Measurements from ENCODE around the gene PLAU.
"Not testable (repeated sequence)": the region's sequence is repeated elsewhere in the genome, so short reads cannot be mapped to it uniquely, and the experiment has no call there.

Gene PLAU

DNA sequence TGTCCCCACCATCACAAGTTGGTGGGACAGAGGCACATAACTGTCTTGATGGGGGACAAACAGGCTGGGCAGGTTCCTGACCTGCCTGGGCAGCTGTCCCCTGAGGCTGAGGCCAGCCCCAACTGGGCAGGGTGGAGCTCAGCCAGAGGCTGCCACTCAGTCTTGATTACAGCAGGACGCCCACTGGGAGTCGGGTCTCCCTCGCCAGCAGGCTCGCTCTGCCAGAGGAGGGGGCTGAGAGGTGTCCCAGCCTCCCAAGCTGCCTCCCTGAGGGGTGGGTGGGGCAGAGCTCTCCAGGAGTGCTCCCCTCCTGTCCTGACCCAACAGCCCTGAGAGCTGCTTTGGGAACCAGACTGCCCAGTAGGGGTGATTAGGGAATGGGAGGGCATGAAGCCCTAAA lies 34.8 kb upstream of the PLAU start:
- DNase-seq (ENCODE audit: low read depth, low spot score) = no peak
- no peak overlapping the region for H3K27ac ChIP-seq

- H3K27ac ChIP-seq = no peak overlapping the region
These were observed 34.4 kb upstream of the PLAU start for GRCh38 chr10:73876566-73876965.

GRCh38 chr10:73876971-73877370 lies 34.0 kb upstream of the PLAU start:
- no peak overlapping the region for H3K27ac ChIP-seq
- DNase-seq (ENCODE audit: low read depth, low spot score) = no peak

More at GRCh38 chr10:73876566-73876965, 34.4 kb upstream of the PLAU start:
- no peak for DNase-seq (ENCODE audit: low read depth, low spot score)

DNA sequence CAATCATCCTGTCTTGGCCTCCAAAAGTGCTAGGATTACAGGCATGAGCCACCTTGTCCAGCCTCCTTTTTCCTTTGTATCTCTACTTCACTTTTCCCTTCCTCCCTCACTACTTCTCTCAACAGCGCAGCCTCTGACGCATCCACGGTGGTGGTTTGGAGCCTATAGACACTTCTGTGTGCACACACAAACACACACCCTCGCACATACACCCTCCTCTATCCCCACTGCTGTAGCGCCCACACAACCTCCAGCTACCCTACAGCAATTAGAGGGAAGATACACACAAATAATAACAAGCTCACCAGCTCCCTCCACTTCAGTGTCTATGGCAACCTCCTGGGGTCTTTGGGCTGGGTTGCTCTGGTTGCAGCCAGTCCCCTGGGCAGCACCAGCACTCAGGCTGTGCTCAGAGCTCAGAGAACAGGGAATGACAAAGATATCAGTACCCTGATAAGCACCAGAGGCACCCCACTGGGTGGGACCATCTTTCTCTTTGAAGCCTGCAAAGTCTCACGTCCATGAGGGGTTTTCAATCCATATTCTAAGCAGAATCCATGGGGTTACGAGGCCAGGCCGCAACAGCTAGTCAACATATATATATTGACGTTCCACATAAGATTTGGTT lies 33.3 kb upstream of the PLAU start:
- H3K27ac ChIP-seq = no peak overlapping the region
- DNase-seq (ENCODE audit: low read depth, low spot score) = no peak

GRCh38 chr10:73878365-73878764 lies 32.6 kb upstream of the PLAU start:
- no peak for DNase-seq (ENCODE audit: low read depth, low spot score)

DNA sequence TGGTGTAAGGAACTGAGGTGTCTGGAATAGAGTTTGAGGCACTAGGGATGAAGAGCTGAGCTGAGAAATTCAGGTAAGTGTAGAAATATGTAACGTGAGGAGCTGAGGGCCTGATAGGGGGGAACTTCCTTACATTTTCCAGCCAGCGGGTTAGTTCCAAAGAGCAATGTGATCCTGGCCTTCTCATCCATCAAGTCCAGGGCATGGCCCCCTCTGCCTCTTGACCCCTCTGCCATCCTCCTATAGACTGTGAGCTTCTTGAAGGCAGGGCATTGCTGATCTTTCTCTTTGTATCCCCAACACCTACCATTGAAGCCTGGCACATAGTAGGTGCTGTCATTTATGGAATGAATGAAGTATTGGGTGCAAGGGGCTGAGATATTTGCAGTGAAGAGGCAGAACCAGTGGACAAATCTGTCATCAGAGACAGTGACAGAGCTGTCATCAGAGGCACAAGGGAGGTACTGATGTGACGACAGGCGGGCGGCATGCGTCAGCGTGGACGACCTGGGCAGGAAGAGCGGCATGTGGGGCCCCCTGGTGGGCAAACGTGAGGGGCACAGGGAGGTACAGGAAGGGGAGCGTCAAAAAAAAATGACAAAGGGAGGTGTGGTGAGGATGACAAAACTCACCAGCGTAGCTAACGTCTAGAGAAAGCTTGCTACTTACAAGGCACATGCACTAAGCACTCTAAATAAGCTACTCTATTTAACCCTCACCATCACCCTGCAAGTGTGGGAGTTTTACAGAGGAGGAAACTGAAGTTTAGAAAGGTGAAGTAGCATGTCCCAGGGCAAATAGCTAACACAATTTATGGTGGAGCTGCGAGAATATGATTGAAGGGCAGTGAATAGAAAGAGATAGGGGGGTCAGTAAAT lies 31.4 kb upstream of the PLAU start:
- DNase-seq (ENCODE audit: low read depth, low spot score) = peak; percentile 53
- H3K27ac ChIP-seq = no peak overlapping the region

More at GRCh38 chr10:73878365-73878764, 32.6 kb upstream of the PLAU start:
- no peak overlapping the region for H3K27ac ChIP-seq

GRCh38 chr10:73881221-73881919 lies 29.6 kb upstream of the PLAU start:
- H3K27ac ChIP-seq = no peak overlapping the region
- DNase-seq (ENCODE audit: low read depth, low spot score) = no peak

DNA sequence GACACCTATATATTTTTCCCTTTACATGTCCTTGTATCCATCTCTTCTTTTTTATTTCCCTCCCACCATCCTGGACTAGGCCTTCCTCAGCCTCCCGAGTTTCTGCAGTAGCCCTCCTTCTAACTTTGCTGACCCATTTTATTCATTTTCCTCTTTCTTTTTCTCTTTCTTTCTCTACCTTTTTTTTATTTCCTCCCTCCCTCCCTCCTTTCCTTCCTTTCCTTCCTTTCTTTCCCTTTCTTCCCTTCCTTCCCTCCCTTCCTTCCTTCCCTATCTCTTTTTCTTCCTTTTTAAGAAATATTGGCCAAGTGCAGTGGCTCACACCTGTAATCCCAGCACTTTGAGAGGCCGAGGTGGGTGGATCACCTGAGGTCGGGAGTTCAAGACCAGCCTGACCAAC lies 26.9 kb upstream of the PLAU start:
- no peak for DNase-seq (ENCODE audit: low read depth, low spot score)
- no peak overlapping the region for H3K27ac ChIP-seq

GRCh38 chr10:73886085-73886529 lies 24.8 kb upstream of the PLAU start:
- H3K27ac ChIP-seq = peak overlapping the region; percentile 100

GRCh38 chr10:73886661-73887293 lies 24.2 kb upstream of the PLAU start:
- DNase-seq (ENCODE audit: low read depth, low spot score) = no peak
- peak overlapping the region; percentile 100 for H3K27ac ChIP-seq

More at GRCh38 chr10:73886085-73886529, 24.8 kb upstream of the PLAU start:
- DNase-seq (ENCODE audit: low read depth, low spot score) = no peak

DNA sequence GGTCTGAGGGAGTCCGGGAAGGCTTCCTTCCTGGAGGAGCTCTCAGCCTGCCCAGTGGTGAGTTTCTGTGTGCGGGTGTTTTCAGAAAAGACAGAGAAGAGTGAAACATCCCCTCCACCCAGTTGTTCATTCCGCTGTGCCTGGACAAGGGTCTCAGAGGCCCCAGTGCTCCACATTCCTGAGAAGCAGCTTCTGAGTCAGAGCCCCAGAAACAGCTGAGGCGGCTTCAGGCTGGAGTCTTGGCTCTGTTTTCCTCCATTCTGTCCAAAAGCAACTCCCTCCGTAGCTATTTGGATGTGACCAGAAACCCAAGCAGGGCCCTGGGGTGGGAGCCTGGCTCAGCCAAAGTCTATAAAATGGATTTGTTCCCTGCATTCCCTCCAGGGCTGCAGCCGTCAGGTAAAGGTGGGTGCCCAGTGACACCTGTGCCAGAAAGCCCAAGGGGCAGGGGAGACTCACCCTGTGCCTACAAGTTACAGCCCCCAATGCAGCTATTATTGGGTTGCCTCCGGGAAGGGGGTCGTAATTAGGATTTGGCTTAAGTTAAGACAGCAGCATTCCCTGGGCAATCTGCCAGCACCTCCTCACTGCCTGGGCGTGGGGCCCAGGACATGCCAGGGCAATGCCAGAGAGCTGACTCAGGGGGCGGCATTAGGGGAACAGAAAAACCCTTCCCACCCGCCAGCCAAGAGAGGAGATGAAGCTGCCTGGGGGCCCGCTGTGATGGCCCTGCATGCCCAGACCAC lies 23.5 kb upstream of the PLAU start:
- peak overlapping the region; percentile 100 for H3K27ac ChIP-seq
- DNase-seq (ENCODE audit: low read depth, low spot score) = no peak

DNA sequence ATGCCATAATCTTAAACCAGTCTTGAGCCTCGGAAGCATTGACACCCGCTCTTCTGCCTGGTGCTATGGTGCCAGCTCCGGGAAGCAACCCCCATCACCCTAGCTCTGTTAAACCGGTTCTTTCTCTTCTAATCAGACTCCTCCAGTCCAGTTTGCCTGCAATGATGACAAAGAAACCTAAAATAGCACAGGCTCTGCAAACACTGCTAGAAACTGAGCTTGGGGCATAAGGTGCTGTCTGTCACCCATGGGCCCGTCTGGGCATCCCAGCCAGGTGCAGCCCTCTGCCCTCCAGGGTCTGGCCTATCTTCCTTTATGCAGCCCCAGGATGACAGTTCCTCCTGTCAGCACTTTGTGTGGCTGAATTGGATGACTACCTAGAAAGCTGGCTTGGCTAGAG lies 22.4 kb upstream of the PLAU start:
- DNase-seq (ENCODE audit: low read depth, low spot score) = peak; percentile 90
- H3K27ac ChIP-seq = peak overlapping the region; percentile 100

DNA sequence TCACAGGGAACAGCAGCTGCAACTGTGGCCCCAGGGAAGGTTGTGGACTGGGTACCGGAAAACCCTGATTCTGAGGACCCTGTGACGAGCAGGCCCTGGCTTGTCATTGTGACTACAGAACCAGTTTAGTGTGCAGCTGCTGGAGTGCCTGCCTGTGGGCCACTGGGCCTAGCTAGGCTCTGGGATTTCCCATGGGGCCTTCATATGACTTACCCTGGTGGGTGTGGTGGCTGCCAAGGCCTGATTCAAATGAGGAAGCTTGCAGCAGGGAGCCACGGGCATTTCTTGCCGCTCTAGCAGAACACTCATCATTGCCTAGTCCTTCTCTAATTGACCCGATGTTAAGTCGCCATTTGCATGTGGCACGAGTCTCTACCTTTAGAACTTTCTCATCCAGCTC lies 21.9 kb upstream of the PLAU start:
- peak overlapping the region; percentile 100 for H3K27ac ChIP-seq
- DNase-seq (ENCODE audit: low read depth, low spot score) = peak; percentile 100

- DNase-seq (ENCODE audit: low read depth, low spot score) = not testable (repeated sequence)
- peak overlapping the region; percentile 100 for H3K27ac ChIP-seq
These were observed 21.5 kb upstream of the PLAU start for GRCh38 chr10:73889416-73889815.

GRCh38 chr10:73890261-73890660 lies 20.7 kb upstream of the PLAU start:
- DNase-seq (ENCODE audit: low read depth, low spot score) = no peak
- peak overlapping the region; percentile 100 for H3K27ac ChIP-seq

- DNase-seq (ENCODE audit: low read depth, low spot score) = not testable (repeated sequence)
- peak overlapping the region; percentile 100 for H3K27ac ChIP-seq
These were observed 20.1 kb upstream of the PLAU start for GRCh38 chr10:73890830-73891229.

GRCh38 chr10:73891540-73891939 lies 19.4 kb upstream of the PLAU start:
- H3K27ac ChIP-seq = peak overlapping the region; percentile 100
- no peak for DNase-seq (ENCODE audit: low read depth, low spot score)

DNA sequence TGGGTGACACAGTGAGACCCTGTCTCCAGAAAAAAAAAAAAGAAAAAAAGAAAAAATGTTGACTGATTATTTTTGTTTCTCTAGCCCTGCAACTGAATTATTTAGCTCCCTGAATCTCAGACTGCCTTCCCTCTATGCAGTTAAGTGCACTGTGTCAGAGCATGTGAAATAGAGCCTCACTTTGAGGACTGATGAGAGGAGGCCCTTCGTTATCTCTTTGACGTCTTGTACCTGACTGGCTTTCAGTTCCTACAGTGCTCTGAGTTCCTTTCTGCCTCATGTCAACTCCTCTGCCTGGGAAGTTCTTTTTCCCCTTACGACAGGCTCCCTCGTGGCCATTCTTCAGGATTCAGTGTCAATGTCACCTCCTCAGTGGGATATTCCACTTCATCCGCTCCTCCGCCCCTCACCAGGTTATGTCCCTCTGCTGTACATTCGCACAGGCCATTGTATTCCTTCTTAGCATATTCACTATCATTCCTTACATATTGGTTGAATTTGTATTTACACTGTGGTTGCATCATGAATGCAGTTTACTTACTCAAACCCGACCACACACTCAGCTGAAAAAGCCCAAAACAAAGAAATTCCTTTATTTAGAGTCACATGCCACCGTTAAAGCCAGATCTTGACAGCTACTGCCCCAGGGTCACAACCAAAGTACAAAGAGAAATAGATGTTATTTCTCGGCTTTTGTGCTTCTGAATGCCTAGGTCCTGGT lies 18.5 kb upstream of the PLAU start:
- H3K27ac ChIP-seq = peak overlapping the region; percentile 100
- DNase-seq (ENCODE audit: low read depth, low spot score) = no peak

DNA sequence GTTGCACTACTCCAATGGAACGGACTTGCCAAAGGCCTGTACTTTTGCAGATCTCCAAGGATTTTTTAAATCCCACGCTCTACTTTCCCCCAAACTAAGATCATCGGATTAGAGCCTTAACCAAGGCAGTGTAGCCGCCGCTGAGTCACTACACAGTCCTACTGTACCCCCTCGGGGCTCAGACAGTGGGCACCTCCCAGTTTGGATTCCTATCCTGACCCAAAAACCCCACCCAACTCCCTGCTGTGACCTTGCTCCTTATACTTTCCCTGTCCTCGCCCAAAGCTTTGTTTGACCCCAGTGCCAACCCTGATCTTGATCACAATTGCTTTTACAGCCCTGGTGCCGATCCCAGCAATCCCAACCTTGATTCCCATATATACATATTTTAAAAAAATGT lies 17.5 kb upstream of the PLAU start:
- peak overlapping the region; percentile 100 for H3K27ac ChIP-seq

More for the DNA sequence above, 17.5 kb upstream of the PLAU start:
- DNase-seq (ENCODE audit: low read depth, low spot score) = no peak
